ENCODE data around the gene THBS3. TPM values are rescaled to one million over a fixed set of nuclear protein-coding genes. Genes with fewer than 3 reads are reported as not detected.

THBS3 gene
- total and polyA plus RNA-seq, 2 of the 13 experiments (the other 11 are each of a cell fraction or from before 2014, with no cell fraction given) = 0.86 to 3.6 TPM

DNA sequence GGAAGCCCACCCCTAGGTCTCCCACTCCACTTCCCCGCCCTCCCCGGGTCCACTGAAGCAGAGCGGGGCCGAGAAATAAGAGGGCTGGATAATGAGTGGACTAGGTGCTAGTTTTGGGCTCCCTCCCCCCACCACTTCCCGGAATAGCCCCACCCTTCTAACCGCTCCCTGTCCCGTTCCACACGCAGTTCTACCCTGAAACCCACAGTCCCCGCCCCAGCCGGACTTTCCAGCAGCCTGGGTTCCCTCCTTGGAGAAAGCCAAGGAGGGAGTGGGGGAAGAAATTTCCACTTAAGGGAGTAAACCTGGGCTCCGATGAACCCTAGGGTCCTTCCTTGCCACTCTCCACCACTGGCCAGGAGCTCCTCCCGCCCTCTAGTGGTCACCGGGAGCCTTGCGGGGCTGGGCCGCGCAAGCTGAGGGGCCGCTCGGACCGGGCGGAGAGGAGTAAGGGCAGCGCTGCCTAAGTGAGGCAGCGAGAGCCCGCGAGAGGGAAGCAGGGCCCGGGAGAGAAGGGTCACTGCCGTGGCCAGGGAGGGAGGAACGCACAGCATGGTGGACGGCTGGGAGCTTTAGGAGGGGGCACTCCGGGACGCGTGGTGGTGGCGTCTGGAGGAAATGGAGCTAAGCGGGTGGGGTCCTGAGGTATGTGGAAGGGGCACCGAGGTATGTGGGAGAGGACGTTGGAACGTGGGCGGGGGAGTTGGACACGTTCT is 14.3 kb downstream of the THBS3 start (continued):
- TF ChIP-seq, protein P1, sequence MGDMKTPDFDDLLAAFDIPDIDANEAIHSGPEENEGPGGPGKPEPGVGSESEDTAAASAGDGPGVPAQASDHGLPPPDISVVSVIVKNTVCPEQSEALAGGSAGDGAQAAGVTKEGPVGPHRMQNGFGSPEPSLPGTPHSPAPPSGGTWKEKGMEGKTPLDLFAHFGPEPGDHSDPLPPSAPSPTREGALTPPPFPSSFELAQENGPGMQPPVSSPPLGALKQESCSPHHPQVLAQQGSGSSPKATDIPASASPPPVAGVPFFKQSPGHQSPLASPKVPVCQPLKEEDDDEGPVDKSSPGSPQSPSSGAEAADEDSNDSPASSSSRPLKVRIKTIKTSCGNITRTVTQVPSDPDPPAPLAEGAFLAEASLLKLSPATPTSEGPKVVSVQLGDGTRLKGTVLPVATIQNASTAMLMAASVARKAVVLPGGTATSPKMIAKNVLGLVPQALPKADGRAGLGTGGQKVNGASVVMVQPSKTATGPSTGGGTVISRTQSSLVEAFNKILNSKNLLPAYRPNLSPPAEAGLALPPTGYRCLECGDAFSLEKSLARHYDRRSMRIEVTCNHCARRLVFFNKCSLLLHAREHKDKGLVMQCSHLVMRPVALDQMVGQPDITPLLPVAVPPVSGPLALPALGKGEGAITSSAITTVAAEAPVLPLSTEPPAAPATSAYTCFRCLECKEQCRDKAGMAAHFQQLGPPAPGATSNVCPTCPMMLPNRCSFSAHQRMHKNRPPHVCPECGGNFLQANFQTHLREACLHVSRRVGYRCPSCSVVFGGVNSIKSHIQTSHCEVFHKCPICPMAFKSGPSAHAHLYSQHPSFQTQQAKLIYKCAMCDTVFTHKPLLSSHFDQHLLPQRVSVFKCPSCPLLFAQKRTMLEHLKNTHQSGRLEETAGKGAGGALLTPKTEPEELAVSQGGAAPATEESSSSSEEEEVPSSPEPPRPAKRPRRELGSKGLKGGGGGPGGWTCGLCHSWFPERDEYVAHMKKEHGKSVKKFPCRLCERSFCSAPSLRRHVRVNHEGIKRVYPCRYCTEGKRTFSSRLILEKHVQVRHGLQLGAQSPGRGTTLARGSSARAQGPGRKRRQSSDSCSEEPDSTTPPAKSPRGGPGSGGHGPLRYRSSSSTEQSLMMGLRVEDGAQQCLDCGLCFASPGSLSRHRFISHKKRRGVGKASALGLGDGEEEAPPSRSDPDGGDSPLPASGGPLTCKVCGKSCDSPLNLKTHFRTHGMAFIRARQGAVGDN (CRISPR knock-in tag; IDR thresholded peaks at IDR 0.05) = peak; percentile 24; the same call in 1 of the 2 replicates
- TF ChIP-seq CHD2 (IDR thresholded peaks at IDR 0.05; ENCODE audit: low read depth, low read length) (peak; percentile 70), ZNF503 (CRISPR knock-in tag; IDR thresholded peaks at IDR 0.05) (no peak), ZNF274 (CRISPR knock-in tag; IDR thresholded peaks at IDR 0.05) (no peak; the same call in 1 of the 2 replicates), GMEB1 (CRISPR knock-in tag; IDR thresholded peaks at IDR 0.05; ENCODE audit: borderline replicate concordance) (no peak), KAT8 (CRISPR knock-in tag; IDR thresholded peaks at IDR 0.05) (peak; percentile 56; the same call in 1 of the 2 replicates), IRF2 (CRISPR knock-in tag; IDR thresholded peaks at IDR 0.05) (peak; percentile 51; the same call in 1 of the 2 replicates), CERS6 (CRISPR knock-in tag; IDR thresholded peaks at IDR 0.05) (no peak), ZNF776 (CRISPR knock-in tag; IDR thresholded peaks at IDR 0.05) (no peak), KDM3A (CRISPR knock-in tag; IDR thresholded peaks at IDR 0.05; ENCODE audit: low read depth) (peak; percentile 75; the same call in 1 of the 2 replicates), TAF15 (IDR thresholded peaks at IDR 0.05; ENCODE audit: low read depth, low read length, poor library complexity, severe bottlenecking) (peak; percentile 62), PATZ1 (CRISPR knock-in tag; IDR thresholded peaks at IDR 0.05) (peak; percentile 54; the same call in 1 of the 2 replicates), NR2F6 (IDR thresholded peaks at IDR 0.05) (no peak), NR2F6 (CRISPR knock-in tag; IDR thresholded peaks at IDR 0.05) (0 out of 2 replicates have a peak, but pooled peaks have one; percentile 17)
- TF ChIP-seq, protein P2, sequence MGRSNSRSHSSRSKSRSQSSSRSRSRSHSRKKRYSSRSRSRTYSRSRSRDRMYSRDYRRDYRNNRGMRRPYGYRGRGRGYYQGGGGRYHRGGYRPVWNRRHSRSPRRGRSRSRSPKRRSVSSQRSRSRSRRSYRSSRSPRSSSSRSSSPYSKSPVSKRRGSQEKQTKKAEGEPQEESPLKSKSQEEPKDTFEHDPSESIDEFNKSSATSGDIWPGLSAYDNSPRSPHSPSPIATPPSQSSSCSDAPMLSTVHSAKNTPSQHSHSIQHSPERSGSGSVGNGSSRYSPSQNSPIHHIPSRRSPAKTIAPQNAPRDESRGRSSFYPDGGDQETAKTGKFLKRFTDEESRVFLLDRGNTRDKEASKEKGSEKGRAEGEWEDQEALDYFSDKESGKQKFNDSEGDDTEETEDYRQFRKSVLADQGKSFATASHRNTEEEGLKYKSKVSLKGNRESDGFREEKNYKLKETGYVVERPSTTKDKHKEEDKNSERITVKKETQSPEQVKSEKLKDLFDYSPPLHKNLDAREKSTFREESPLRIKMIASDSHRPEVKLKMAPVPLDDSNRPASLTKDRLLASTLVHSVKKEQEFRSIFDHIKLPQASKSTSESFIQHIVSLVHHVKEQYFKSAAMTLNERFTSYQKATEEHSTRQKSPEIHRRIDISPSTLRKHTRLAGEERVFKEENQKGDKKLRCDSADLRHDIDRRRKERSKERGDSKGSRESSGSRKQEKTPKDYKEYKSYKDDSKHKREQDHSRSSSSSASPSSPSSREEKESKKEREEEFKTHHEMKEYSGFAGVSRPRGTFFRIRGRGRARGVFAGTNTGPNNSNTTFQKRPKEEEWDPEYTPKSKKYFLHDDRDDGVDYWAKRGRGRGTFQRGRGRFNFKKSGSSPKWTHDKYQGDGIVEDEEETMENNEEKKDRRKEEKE (IDR thresholded peaks at IDR 0.05) = no peak
